Measurements from ENCODE around the gene RAB8A.
"Not testable (repeated sequence)": the region's sequence is repeated elsewhere in the genome, so short reads cannot be mapped to it uniquely, and the experiment has no call there.

The RAB8A gene

GRCh38 chr19:16112778-16113177, 1.1 kb downstream of the RAB8A start:
- no peak for DNase-seq (ENCODE audit: low read depth)

DNA sequence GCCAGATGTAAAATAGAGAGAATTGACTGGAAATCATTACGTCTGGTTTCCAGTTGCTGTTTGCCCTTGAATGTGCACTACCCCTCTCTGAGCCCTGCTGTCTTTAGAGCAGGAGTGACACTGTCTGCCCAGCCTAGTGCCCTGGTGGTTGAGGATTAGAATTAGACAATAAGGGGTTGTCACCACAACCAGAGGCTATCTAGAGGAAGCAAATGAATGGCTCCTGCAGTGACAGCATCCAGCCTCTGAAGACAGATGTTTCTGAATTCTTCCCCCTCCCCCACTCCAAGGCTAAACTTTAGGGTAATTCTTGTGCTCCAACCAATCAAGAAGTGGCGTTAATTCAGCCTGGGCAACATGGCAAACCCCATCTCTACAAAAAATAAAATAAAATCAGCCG, 2.0 kb downstream of the RAB8A start:
- no peak for DNase-seq (ENCODE audit: low read depth)

- no peak for DNase-seq (ENCODE audit: low read depth)
Observed at GRCh38 chr19:16115301-16116039, 3.8 kb downstream of the RAB8A start.

DNA sequence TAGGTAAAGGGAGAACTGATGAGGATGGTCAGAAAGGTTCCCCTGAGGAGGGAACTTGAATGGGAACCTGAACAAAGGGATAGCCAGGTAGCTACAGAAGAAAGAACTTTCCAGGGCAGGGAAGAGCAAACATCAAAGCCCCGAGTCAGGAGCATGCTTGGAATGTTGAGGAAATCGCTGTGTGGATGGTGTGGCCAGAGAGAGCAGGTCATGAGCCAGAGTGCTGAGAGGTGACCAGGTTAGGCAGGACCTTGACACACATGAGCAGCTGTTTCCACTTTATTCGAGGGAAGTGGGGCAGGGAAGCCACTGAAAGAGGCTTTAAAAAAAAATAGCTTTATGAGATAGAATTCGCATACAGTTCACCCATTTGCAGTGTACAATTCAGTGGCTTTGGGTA, 4.4 kb downstream of the RAB8A start:
- DNase-seq (ENCODE audit: low read depth), result no peak

DNA sequence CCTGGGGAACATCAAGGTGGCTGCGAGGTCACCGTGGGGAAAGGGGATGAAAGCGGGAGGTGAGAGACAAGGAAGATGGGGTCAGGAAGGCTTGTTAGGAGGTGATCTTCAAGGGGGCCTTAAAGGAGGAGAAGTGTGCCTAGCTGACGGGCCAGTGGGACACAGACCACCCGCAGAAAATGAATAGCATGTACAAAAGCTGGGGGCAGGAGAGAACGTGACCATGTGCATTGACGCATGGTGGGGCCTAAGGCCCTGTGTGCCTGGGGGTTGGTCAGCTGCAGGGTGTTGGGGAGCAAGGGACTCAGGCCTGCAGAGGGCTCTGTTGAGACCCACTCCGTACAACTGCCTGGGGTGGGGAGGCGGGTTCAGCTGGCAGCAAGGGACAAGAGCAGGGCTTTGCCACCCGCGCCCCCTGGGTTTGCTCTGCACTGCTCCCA, 5.9 kb downstream of the RAB8A start:
- DNase-seq (ENCODE audit: low read depth), result no peak

DNA sequence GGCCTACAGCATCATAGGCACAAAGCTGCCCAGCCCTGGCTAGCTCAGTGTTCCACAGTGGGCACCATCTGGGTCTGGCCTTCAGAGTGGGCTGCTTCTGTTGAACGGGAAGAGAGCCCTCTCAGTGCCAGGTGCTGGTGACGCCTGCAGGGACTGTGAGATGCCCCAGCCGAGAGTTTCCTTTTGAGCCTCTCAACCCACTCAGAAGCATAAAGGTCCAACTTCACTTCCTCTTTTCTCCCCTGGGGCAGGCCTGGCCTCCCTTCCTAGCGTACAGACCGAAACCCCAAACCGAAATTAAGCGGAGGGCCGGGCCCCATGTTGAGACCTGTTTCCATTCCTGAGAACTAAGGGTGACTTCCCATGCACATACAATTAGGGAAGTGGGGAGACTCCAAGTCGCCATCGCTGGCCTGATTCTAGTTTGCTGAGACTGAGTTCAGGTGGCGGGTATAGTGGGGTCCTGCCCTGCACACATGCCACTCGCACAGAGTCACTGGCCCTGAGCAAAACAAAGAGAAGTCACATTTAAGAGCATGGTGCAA, 6.9 kb downstream of the RAB8A start:
- DNase-seq (ENCODE audit: low read depth), result no peak

- DNase-seq (ENCODE audit: low read depth), result not testable (repeated sequence)
Observed at GRCh38 chr19:16119075-16119857, 7.6 kb downstream of the RAB8A start.

- DNase-seq (ENCODE audit: low read depth), result no peak
Observed at GRCh38 chr19:16121141-16121540, 9.5 kb downstream of the RAB8A start.

DNA sequence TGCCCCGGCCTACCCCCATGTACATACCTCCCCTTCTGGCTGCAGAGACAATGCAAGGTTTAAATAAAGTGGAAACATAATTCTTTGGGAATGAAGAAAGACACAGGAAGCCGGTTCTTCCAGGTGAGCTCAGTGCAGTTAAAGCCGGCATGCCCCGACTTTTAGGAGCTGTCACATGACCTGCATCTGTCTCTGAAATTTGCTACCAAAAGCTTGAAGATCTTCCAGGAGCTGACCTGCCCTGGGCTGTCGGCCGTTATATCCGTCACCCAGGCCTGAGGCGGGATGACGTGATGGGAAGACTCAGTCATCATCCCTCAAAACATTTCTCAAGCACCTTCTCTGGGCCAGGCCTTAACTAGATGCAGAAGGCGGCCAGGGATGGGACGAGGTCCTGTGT, 10.3 kb downstream of the RAB8A start:
- no peak for DNase-seq (ENCODE audit: low read depth)

- DNase-seq (ENCODE audit: low read depth), result no peak
Observed at GRCh38 chr19:16124953-16125352, 13.3 kb downstream of the RAB8A start.

DNA sequence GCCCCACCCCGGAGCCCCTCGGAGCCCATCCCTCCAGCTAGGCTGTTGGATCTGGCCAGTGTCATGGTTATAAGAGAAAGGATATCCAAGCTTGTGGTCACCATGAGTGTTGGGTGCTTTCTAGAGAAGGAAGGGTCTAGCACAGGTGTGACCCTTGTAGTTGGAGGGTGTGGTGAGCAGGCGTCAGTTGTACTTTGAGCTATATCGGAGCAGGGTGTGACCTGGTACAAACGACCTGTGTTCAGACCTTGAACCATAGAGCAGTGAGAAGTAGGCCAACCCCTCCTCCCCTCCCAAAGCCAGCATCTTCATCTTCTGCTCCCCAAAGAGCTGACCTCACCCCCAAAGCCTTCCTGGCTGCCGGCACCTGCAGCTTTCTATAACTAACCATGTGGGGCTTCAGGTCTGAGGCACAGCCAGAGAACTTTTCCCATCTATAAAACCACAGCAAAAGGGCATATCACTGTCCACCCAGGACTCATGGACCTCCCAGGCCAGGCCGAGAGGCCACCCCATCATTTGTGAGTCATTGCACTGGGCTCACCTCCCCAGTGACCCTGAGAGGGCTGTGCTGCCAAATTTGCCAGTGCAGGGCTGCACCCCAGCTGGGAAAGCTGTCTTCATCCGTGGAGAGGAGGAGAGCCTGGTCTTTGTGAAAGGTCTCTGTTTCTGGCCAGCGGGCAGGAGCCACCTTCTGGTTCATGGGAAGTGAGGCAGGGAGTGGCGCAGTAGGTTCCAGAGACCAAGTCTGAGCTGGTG, 14.2 kb downstream of the RAB8A start:
- peak; percentile 9 for DNase-seq (ENCODE audit: low read depth)

DNA sequence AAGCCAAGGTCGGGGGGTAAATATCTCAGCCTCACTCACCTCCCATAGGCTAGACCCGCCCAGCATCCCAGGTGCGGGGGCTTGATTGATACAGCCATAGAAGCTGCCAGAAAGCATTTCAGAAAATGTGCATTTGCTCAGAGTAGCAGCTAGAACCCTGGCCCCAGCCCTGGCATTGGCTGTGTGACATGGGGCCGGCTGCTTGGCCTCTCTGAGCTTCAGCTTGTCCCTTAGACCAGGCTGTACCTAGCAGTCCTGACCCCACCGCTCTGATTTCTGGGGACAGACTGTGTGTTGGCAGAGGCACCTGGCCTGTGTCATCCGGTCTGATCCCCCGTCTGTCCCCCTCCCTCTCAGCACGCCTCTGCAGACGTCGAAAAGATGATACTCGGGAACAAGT, 15.4 kb downstream of the RAB8A start:
- no peak for DNase-seq (ENCODE audit: low read depth)

- no peak for DNase-seq (ENCODE audit: low read depth)
Observed at GRCh38 chr19:16127776-16128371, 16.2 kb downstream of the RAB8A start.

GRCh38 chr19:16131648-16132047, 20.0 kb downstream of the RAB8A start:
- DNase-seq (ENCODE audit: low read depth), result no peak

GRCh38 chr19:16133818-16134217, 22.1 kb downstream of the RAB8A start:
- no peak for DNase-seq (ENCODE audit: low read depth)

DNA sequence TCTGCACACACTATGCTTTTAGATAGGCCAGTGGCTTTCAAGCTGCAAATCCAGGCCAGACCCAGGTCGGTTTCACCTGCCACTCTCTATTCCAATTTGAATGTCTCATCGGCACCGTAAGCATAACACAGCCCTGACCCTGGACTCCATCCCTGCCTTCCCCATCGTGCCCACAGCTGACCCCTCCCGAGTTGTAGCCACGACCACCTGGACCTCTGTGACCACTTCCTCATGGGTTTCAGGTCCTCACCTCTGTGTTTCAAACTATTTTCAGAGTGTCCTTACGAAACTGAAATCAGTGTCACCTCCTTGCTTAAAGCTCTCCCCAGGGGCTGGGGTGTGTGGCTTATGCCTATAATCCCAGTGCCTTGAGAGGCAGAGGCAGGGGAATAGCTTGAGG, 22.8 kb downstream of the RAB8A start:
- no peak for DNase-seq (ENCODE audit: low read depth)

GRCh38 chr19:16135430-16136127, 23.9 kb downstream of the RAB8A start:
- DNase-seq (ENCODE audit: low read depth), result no peak

DNA sequence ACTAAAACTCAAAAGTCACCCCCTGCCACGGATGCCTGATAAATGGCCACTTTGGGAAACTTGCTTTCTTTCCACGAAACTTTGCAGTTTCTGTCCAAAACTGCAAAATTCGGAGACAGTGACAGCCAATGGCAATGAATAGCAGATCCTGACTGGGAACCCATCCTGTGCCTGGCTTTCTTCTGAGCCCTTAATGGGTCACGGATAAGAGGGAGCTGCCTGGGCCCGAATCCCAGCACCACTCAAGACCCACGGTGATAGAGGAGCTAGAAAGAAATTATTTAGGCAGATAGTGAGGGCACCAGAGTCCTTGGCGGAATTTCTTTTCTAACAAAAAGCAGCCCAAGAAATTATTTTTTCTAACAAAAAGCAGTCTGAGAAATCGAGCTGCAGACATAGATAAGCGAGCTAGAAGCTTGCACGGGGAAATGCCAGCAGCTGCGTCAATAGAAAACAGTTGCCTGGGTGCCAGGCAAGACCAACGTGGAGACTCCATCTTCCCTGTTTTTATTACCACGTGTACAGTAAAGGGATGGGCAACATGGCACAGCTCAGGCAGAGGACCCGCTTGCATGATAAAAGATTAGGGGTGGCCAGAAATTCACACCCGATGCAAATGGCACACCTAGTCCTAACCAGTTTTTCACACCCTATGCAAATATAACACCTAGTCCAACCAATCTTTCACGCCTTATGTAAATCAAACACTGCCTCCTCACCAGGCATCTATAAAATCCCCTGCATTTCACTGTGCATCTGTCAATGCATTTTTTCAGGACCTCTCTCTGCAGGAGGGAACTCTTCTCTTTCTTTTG, 24.7 kb downstream of the RAB8A start:
- DNase-seq (ENCODE audit: low read depth), result no peak

- no peak for DNase-seq (ENCODE audit: low read depth)
Observed at GRCh38 chr19:16139752-16140151, 28.1 kb downstream of the RAB8A start.

- no peak for DNase-seq (ENCODE audit: low read depth)
Observed at GRCh38 chr19:16141043-16141442, 29.4 kb downstream of the RAB8A start.
